Activated CD4-positive, alpha-beta memory T cell treated with anti-CD3 and anti-CD28 coated beads, Interleukin-2, amount 10 ng/mL, durations not matched to agents 7 days and 5 days (primary cell): ENCODE data around the gene FMN2. TPM values are rescaled to one million over a fixed set of nuclear protein-coding genes. Genes with fewer than 3 reads are reported as not detected.

Experiments used
- CTCF ChIA-PET: fragments of 350-600 bp; sonication (Branson Sonifier 250); formaldehyde crosslinking; loops from one replicate; lab custom pipeline; 2021; ENCODE audit warnings: antibody characterized with exemption, inconsistent platforms; lab: Charles Lee
- POLR2A ChIA-PET: fragments of 350-600 bp; sonication (Branson Sonifier 250); formaldehyde crosslinking; loops from one replicate; lab custom pipeline; 2021; ENCODE audit warnings: antibody characterized with exemption; lab: Charles Lee
- DNase-seq: peaks from one replicate; pipeline ENCODE4 v3.0.0-alpha.2; 2020
- H3K27ac Mint-ChIP-seq: one replicate; pipeline ENCODE4 v1.8.0; 2021; ENCODE audit warnings: mild to moderate bottlenecking, mixed read lengths
- H3K27me3 Mint-ChIP-seq: one replicate; pipeline ENCODE4 v1.8.0; 2021; ENCODE audit warnings: mixed read lengths
- H3K36me3 Mint-ChIP-seq: one replicate; pipeline ENCODE4 v1.8.0; 2021; ENCODE audit warnings: low read depth, mixed read lengths
- H3K4me1 Mint-ChIP-seq: one replicate; pipeline ENCODE4 v1.8.0; 2021; ENCODE audit warnings: mixed read lengths
- H3K4me3 Mint-ChIP-seq: one replicate; pipeline ENCODE4 v1.8.0; 2021; ENCODE audit warnings: mild to moderate bottlenecking, mixed read lengths
- H3K9me3 Mint-ChIP-seq: one replicate; pipeline ENCODE4 v1.8.0; 2021; ENCODE audit warnings: mixed read lengths
- total RNA-seq, 2 experiments: library from RNA; stranded (reverse); gene quantifications; one replicate each; pipeline ENCODE4 v1.2.3, GENCODE V29; 2021

FMN2 gene
- total RNA-seq, 2 experiments from 2014 or later = not detected

DNA sequence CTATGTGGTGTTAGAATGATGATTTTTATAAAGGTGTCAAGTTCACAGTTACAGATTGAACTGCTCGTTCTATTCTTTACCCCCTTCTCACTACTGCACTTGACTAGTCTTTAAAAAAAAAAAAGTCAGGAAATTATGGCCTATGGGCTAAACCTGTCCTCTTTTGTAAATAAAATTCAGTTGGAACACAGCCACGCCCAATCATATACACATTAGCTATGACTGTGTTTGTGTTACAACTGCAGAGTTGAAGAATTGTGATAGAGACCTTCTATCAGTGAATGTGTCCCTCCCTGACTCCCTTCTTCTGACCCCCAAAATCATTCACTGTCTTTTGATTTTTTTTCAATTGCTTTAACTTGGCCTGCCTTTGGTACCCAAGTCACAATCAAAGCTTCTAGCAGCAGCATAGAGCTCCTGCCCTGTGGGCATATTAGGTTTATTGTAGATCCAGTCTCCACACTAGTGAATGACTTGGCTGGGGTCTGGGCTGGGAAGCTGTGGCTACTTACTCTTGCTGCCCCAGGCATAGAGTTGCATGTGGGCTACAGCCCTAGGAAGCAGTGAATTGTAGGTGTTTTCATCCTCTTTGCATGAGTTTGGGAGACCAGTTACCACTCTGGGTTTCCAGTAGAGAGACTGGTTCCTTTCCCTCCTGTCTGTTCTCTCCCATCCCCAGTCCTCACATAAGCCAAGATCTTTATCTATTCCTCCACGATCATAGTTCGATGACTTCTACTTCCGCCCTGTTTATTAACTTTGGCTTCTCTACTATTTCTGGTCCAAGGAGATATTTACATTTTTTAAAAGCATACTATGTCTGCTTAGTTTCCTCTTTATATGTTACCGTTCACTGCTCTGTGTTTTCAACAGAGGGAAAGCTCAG lies 249.9 kb downstream of the FMN2 start:
- no peaks in the 10 kb centered on the region for H3K27me3 Mint-ChIP-seq
- CTCF ChIA-PET = no interaction called here

DNA sequence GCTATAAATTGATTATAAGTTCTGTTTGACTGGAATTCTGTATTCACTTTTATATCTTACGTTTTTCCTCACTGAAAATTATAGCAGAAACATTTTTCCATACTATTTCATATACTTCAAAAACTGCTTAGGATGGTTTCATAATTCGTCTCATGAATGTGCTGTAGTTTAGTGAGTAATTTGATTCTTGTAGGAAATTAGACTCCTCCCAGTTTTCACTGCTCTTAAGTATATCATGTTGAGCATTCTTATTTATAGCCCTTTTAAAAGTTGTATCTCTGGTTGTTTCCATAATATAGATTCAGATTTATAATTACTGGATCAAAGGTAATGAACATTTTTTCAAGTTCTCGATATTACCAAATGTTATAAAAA lies 250.6 kb downstream of the FMN2 start:
- H3K9me3 Mint-ChIP-seq = no peaks in the 10 kb centered on the region
- no peaks in the 10 kb centered on the region for H3K36me3 Mint-ChIP-seq
- ChIA-PET POLR2A (interaction anchor here (0.5 kb wide), 1 partner anchor 241 kb away, joined by 3 read pairs; no protein-coding TSS in a partner anchor), CTCF (no interaction called here)
- no peak for DNase-seq
- H3K4me1 Mint-ChIP-seq = no peaks in the 10 kb centered on the region
- no peaks in the 10 kb centered on the region for H3K27me3 Mint-ChIP-seq
- no peak overlapping the region for H3K4me3 Mint-ChIP-seq
- no peak overlapping the region for H3K27ac Mint-ChIP-seq

More for the DNA sequence above, 249.9 kb downstream of the FMN2 start:
- H3K4me3 Mint-ChIP-seq = no peak overlapping the region
- H3K4me1 Mint-ChIP-seq = no peaks in the 10 kb centered on the region
- H3K27ac Mint-ChIP-seq = no peak overlapping the region
- DNase-seq = no peak
- POLR2A ChIA-PET = interaction anchor here (0.5 kb wide), 1 partner anchor 241 kb away, joined by 3 read pairs; no protein-coding TSS in a partner anchor
- no peaks in the 10 kb centered on the region for H3K36me3 Mint-ChIP-seq
- no peaks in the 10 kb centered on the region for H3K9me3 Mint-ChIP-seq

GRCh38 chr1:240343045-240343444 lies 251.4 kb downstream of the FMN2 start:
- Mint-ChIP-seq H3K27me3 (no peaks in the 10 kb centered on the region), H3K27ac (no peak overlapping the region), H3K4me3 (no peak overlapping the region), H3K9me3 (peaks cover 3% of the 10 kb centered on the region), H3K36me3 (no peaks in the 10 kb centered on the region), H3K4me1 (no peaks in the 10 kb centered on the region)
- ChIA-PET CTCF (no interaction called here), POLR2A (no interaction called here)
- no peak for DNase-seq

DNA sequence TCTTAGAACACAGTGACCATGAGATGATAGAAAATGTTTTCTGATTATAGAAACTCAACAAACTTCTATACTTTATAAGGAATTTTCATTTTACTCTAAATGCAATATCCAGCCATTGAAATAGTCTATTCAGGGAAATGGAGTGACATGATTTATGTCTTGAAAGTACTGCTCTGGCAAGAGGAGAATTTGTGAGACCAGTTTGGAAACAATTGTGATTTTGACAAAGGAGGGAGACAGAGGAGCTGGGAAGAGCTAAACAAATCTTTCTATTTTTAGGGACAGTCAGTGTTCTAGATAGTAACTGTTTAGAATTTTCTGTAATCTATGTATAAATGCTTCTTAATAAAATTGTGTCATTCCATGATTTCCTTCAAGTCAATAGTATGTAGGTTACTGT lies 252.3 kb downstream of the FMN2 start:
- H3K9me3 Mint-ChIP-seq = peaks cover 3% of the 10 kb centered on the region
- ChIA-PET POLR2A (no interaction called here), CTCF (no interaction called here)
- no peaks in the 10 kb centered on the region for H3K4me1 Mint-ChIP-seq
- H3K36me3 Mint-ChIP-seq = no peaks in the 10 kb centered on the region
- no peak overlapping the region for H3K27ac Mint-ChIP-seq
- no peak for DNase-seq
- H3K27me3 Mint-ChIP-seq = no peaks in the 10 kb centered on the region
- no peak overlapping the region for H3K4me3 Mint-ChIP-seq

DNA sequence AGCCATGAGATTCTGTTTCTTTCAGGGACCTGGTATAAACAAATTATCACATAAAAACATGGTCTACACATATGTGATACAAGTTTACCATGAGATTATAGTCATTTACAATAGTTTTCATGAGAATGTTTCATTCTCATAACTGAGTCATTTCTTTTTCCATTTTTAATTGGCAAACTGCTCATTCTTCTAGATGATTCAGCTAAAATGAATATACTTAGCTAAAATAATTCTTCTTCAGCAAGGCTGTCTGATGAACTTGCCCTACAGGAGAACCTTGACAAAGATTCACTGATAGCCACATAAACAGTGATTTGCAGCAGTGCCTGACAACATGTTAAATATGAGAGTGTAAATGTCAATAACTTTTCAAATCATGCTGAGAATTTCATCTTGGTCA lies 253.2 kb downstream of the FMN2 start:
- CTCF ChIA-PET = no interaction called here
- Mint-ChIP-seq H3K9me3 (peaks cover 3% of the 10 kb centered on the region), H3K36me3 (no peaks in the 10 kb centered on the region), H3K27me3 (no peaks in the 10 kb centered on the region), H3K4me1 (no peaks in the 10 kb centered on the region), H3K27ac (no peak overlapping the region), H3K4me3 (no peak overlapping the region)
- POLR2A ChIA-PET = no interaction called here
- no peak for DNase-seq

DNA sequence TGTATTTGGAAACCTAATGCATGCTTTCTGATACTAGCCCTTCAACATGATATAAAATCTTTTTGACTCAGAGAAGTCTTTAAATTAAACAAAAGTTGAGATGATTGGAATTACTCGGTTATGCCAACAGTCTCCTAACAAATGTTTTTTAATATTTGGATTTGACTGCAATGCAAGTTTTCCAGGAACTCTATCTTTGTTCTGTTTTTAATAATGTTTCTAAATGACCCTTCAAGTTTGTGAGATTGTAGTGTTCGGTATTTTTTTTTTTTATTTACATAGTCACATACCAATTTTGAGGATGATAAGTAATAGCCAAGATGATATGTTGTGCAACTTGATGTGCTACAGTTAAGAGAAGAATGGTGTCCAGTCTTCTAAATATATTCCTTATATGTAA lies 258.0 kb downstream of the FMN2 start:
- H3K9me3 Mint-ChIP-seq = peaks cover 3% of the 10 kb centered on the region
- H3K27me3 Mint-ChIP-seq = no peaks in the 10 kb centered on the region
- H3K4me1 Mint-ChIP-seq = no peaks in the 10 kb centered on the region
- no peak overlapping the region for H3K27ac Mint-ChIP-seq
- DNase-seq = no peak
- no peak overlapping the region for H3K4me3 Mint-ChIP-seq
- CTCF ChIA-PET = no interaction called here
- POLR2A ChIA-PET = no interaction called here
- H3K36me3 Mint-ChIP-seq = no peaks in the 10 kb centered on the region

- Mint-ChIP-seq H3K4me1 (no peaks in the 10 kb centered on the region), H3K4me3 (no peak overlapping the region), H3K27ac (no peak overlapping the region), H3K36me3 (no peaks in the 10 kb centered on the region), H3K9me3 (peaks cover 3% of the 10 kb centered on the region), H3K27me3 (no peaks in the 10 kb centered on the region)
- ChIA-PET POLR2A (no interaction called here), CTCF (no interaction called here)
- no peak for DNase-seq
Observed at GRCh38 chr1:240350910-240351331, 259.2 kb downstream of the FMN2 start.

DNA sequence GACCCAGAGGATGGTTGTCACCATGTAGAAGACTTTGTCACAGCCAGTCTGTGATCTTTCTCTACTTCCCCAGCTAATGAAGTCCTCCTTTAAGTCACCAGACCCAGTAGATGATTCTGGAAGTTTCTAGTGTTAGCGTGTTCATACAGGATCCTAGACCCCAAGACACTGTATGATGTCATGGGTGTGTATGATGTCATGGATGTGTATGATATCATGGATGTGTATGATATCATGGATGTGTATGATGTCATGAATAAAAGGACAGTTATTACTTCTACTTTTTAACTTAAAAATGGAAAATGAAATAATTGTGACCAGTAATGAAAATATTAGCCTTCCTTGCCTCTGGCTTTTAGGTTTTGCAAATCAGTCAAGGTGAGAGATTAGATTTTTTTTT lies 260.0 kb downstream of the FMN2 start:
- H3K4me3 Mint-ChIP-seq = no peak overlapping the region
- no peak for DNase-seq
- peaks cover 3% of the 10 kb centered on the region for H3K9me3 Mint-ChIP-seq
- no peaks in the 10 kb centered on the region for H3K27me3 Mint-ChIP-seq
- H3K36me3 Mint-ChIP-seq = no peaks in the 10 kb centered on the region
- H3K27ac Mint-ChIP-seq = no peak overlapping the region
- ChIA-PET CTCF (no interaction called here), POLR2A (no interaction called here)
- no peaks in the 10 kb centered on the region for H3K4me1 Mint-ChIP-seq

GRCh38 chr1:240352769-240353168 lies 261.1 kb downstream of the FMN2 start:
- Mint-ChIP-seq H3K4me3 (no peak overlapping the region), H3K27ac (no peak overlapping the region), H3K36me3 (no peaks in the 10 kb centered on the region), H3K4me1 (no peaks in the 10 kb centered on the region), H3K9me3 (no peaks in the 10 kb centered on the region), H3K27me3 (no peaks in the 10 kb centered on the region)
- POLR2A ChIA-PET = no interaction called here
- DNase-seq = no peak
- CTCF ChIA-PET = no interaction called here

- DNase-seq = no peak
- POLR2A ChIA-PET = no interaction called here
- Mint-ChIP-seq H3K36me3 (no peaks in the 10 kb centered on the region), H3K4me1 (no peaks in the 10 kb centered on the region), H3K27me3 (no peaks in the 10 kb centered on the region), H3K9me3 (peaks cover 6% of the 10 kb centered on the region), H3K4me3 (no peak overlapping the region), H3K27ac (no peak overlapping the region)
- CTCF ChIA-PET = no interaction called here
Observed at GRCh38 chr1:240356568-240356967, 264.9 kb downstream of the FMN2 start.

DNA sequence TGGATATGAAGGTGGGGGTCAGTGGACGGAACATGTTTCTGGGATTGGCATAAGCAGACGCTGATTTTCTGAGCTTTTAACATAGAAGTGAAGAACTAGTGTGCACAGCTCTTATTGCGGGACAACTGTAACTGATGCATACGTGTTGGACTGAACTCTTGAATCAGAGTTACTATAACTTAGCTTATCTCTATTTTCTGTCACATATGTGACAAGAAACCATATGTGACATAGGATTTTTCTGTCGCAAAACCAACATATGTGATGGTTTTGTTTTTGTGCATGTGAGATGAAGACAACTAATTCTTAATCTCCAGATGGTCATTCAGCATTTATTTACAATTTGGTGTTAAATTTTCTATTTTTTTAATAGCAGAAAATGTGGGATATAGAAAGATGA lies 270.4 kb downstream of the FMN2 start:
- POLR2A ChIA-PET = no interaction called here
- Mint-ChIP-seq H3K27ac (no peak overlapping the region), H3K27me3 (no peaks in the 10 kb centered on the region), H3K36me3 (no peaks in the 10 kb centered on the region), H3K9me3 (peaks cover 6% of the 10 kb centered on the region), H3K4me3 (no peak overlapping the region), H3K4me1 (no peaks in the 10 kb centered on the region)
- DNase-seq = no peak
- CTCF ChIA-PET = no interaction called here

GRCh38 chr1:240362826-240363225 lies 271.1 kb downstream of the FMN2 start:
- Mint-ChIP-seq H3K4me3 (no peak overlapping the region), H3K9me3 (peaks cover 8% of the 10 kb centered on the region), H3K36me3 (no peaks in the 10 kb centered on the region), H3K27me3 (no peaks in the 10 kb centered on the region), H3K27ac (no peak overlapping the region), H3K4me1 (no peaks in the 10 kb centered on the region)
- ChIA-PET POLR2A (no interaction called here), CTCF (no interaction called here)
- DNase-seq = no peak

- Mint-ChIP-seq H3K27me3 (no peaks in the 10 kb centered on the region), H3K4me3 (no peak overlapping the region), H3K9me3 (peaks cover 8% of the 10 kb centered on the region), H3K4me1 (no peaks in the 10 kb centered on the region), H3K27ac (no peak overlapping the region), H3K36me3 (no peaks in the 10 kb centered on the region)
- ChIA-PET CTCF (no interaction called here), POLR2A (no interaction called here)
- DNase-seq = no peak
Observed at GRCh38 chr1:240363315-240363714, 271.6 kb downstream of the FMN2 start.

- Mint-ChIP-seq H3K27ac (no peak overlapping the region), H3K4me1 (no peaks in the 10 kb centered on the region), H3K27me3 (no peaks in the 10 kb centered on the region), H3K36me3 (no peaks in the 10 kb centered on the region), H3K9me3 (peaks cover 8% of the 10 kb centered on the region), H3K4me3 (no peak overlapping the region)
- ChIA-PET POLR2A (no interaction called here), CTCF (no interaction called here)
- no peak for DNase-seq
Observed at GRCh38 chr1:240363914-240364313, 272.2 kb downstream of the FMN2 start.
